ENCODE measurements around the gene TPRN.

TPRN gene

GRCh38 chr9:137170486-137171148 lies 29.9 kb downstream of the TPRN start:
- no peak for DNase-seq

- no peak for DNase-seq
Measured at GRCh38 chr9:137169896-137170358, 30.6 kb downstream of the TPRN start, which contains the start of gene LRRC26. TSS of gene LRRC26 (minus strand) at chr9:137170051. CDS start at chr9:137169943, 108 bp downstream.

- DNase-seq: peak; percentile 17
Measured at GRCh38 chr9:137168904-137169856, 31.4 kb downstream of the TPRN start.

- DNase-seq: no peak
Measured at GRCh38 chr9:137168573-137168903, 32.0 kb downstream of the TPRN start.

- no peak for DNase-seq
Measured at GRCh38 chr9:137167747-137168572, 32.6 kb downstream of the TPRN start.

GRCh38 chr9:137167277-137167746 lies 33.2 kb downstream of the TPRN start:
- no peak for DNase-seq

- no peak for DNase-seq
Measured at GRCh38 chr9:137166380-137167229, 33.9 kb downstream of the TPRN start.

- DNase-seq: no peak
Measured at GRCh38 chr9:137165250-137165836, 35.2 kb downstream of the TPRN start.

- DNase-seq: no peak
Measured at GRCh38 chr9:137164370-137165249, 35.9 kb downstream of the TPRN start.

- no peak for DNase-seq
Measured at GRCh38 chr9:137163805-137164204, 36.7 kb downstream of the TPRN start.

- no peak for DNase-seq
Measured at GRCh38 chr9:137163365-137163715, 37.2 kb downstream of the TPRN start.

GRCh38 chr9:137162505-137163364 lies 37.8 kb downstream of the TPRN start:
- no peak for DNase-seq

GRCh38 chr9:137161558-137162486 lies 38.7 kb downstream of the TPRN start:
- DNase-seq: no peak

GRCh38 chr9:137160716-137161557 lies 39.6 kb downstream of the TPRN start:
- no peak for DNase-seq

- DNase-seq: no peak
Measured at GRCh38 chr9:137160054-137160425, 40.5 kb downstream of the TPRN start.

- no peak for DNase-seq
Measured at GRCh38 chr9:137159105-137160053, 41.2 kb downstream of the TPRN start.

All from fibroblast of skin of right biceps (primary cell).